OCI-M2 (cell line): ENCODE measurements around the gene RHBDD2.
"Not testable (repeated sequence)": the region's sequence is repeated elsewhere in the genome, so short reads cannot be mapped to it uniquely, and the experiment has no call there.

ENCODE experiments used
- DNase-seq: peaks from one replicate; lab custom pipeline; 2025; ENCODE audit not compliant: unreplicated experiment; lab: John Stamatoyannopoulos, UW

The RHBDD2 gene

DNA sequence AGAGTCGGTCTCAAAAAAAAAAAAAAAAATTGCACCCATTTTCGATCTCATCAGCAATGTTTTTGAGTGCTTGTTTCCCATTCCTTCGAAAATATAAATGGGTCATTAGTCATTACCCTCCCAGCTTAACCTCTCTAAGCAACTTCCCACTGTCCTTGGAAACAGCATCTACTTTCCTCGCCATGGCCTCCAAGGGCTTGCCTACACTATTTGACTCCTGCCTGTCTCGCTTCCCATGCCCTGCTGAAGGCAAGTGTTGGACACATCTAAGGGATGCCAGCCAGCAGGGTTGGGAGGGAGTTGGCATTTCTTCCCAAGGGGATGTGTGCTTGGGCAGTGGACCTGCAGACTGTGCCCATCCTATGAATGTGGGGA, 12.7 kb upstream of the RHBDD2 start:
- DNase-seq: no peak

DNA sequence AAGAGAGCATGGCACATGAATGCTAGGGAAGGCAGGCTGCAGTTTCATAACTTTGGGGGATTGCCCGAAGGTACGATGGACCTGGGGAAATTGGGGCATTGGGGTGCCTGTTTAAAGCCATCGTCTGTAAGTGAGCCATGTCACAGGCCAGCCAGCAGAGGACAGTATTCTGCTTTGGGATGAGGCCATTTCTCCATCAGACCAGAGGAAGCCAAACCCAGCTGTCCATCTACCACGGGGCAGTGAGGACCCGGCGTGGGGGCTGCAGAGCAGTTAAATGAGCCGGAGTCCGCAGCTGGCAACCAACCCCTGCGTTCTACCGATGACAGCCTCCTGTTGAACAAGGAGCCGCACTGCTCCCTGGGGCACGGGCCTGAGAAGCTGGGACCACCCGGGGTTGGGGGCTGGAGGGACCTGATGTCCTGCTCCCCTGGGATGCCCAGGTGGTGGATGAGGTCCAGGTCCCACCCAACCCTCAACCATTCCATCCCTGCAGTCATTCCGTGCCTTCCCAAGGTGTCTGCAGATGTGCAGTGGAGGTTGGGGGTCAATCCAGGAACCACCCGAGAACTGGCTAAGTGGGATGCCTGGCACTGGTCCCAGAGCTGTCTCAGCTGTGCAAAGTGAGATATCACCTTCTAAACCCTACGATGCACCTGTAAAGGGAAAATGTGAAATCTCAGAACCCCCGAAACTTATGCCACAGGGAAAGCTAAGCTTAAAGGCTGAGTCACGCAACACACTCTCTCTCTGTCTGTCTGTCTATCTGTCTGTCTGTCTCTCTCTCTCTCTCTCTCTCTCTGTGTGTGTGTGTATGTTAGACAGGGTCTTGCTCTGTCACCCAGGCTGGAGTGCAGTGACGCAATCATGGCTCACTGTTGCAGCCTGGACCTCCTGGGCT, 12.1 kb upstream of the RHBDD2 start:
- DNase-seq: no peak

DNA sequence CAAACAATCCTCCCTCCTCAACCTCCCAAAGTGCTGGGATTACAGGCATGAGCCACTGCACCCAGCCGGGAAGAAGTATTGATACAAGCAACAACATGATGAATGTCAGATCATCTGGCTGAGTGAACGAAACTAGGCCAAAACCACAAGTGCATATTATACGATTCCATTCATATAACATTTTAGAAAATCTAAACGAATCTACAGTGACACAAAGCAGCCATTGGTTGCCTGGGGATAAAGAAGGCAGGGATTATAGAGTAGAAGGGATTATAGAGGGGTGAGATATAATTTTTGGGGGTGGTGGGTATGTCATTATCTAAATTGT, 11.5 kb upstream of the RHBDD2 start:
- no peak for DNase-seq

DNA sequence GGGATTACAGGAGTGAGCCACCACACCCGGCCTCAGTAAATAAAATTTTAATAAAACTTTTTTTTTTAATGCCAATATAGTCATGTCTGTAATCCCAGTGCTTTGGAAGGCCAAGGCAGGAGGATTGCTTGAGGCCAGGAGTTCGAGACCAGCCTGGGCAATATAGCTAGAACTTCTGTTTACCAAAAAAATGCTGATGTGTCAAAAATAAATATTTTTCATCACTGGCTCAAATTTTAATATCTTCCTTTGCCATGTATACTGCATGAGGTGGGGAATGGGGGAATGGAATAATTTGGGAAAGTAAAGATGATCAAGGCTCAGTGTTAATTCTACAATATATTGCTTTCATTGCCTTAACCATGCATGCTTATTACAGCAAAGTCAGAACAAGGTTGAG, 10.7 kb upstream of the RHBDD2 start:
- no peak for DNase-seq

DNA sequence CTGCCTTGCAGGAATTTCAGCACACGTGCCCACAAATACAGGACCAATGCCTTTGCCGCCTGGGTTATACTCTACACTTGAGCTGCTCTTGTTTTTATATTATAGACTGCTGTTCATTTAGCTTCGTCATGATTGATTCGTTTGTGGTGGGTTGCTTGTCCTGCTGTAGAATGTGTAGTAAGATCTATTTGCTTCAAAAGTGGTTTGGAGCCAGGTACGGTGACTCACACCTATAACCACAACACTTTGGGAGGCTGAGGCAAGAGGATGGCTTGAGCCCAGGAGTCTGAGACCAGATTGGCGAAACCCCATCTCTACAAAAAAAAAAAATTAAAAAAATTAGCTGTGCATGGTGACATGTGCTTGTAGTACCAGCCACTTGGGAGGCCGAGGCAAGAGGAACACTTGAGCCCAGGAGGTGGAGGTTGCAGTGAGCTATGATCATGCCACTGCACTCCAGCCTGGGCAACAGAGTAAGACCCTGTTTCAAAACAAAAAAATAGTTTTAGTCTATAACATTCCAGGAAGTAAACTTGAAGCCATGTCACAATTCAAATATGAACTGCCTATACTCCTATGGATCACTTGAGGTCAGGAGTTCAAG, 9.0 kb upstream of the RHBDD2 start:
- no peak for DNase-seq

DNA sequence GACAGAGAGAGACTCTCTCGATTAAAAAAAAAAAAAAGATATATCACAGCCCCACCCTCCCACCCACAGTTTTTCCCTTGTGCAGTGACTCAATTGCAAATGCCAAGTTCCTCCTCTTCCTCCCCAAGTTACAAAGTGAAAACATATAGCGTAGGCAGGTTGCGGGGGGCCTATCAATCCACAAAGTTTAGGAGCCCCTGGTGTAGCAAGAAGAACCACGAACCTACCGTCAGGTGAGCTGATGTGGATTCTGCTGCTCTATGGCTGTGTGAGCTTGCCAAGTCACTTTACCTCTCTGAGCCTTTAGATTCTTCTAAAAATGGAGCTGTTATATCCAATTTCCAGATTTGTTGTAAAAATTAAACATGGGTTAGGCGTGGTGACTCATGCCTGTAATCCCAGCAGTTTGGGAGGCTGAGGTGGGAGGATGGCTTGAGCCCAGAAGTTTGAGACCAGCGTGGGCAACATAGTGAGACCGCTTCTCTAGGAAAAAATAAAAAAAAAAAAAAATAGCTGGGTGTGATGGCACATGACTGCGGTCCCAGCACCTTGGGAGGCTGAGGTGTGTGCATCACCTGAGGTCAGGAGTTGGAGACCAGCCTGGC, 8.2 kb upstream of the RHBDD2 start:
- no peak for DNase-seq

DNA sequence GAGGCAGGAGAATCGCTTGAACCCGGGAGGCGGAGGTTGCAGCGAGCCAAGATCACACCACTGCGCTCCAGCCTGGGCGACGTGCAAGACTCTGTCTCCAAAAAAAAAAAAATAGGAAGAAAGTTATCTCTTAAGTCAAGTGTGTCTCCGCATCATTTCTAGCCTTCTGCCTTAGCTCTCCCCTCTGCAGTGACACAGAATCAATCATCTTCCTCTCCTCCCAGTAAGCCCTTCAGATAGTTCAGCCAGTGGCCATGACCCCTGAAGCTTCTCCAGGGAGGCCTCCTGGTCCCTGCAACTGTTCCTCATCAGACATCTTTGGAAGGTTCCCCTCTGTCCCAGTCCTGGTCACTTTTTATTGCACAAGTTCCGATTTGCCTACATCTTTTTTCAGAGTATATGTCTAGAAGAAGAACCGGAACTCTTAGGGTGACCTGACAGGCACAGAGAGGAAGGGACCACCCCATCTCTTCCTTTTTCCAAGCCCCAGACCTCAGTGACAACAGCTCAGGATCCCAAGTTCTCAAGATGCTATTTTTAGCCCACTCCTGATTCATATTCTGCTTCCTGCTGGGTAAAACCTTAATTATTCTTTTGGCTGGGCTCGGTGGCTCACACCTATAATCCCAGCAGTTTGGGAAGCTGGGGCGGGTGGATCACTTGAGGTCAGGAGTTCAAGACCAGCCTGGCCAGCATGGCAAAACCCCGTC, 6.6 kb upstream of the RHBDD2 start:
- DNase-seq: no peak

DNA sequence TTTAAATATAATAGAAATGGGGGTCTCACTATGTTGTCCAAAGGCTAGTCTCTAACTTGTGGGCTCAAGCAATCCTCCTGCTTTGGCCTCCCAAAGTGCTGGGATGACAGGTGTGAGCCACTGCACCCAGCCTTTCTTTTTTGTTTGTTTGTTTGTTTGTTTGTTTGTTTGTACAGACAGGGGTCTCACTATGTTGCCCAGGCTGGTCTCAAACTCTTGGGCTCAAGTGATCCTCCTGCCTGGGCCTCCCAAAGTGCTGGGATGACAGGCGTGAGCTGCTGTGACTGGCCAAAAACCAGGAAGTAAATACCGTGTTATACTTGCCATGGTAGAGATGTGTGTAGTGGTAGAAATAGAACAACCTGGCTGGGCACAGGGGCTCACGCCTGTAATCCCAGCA, 4.7 kb upstream of the RHBDD2 start:
- not testable (repeated sequence) for DNase-seq

DNA sequence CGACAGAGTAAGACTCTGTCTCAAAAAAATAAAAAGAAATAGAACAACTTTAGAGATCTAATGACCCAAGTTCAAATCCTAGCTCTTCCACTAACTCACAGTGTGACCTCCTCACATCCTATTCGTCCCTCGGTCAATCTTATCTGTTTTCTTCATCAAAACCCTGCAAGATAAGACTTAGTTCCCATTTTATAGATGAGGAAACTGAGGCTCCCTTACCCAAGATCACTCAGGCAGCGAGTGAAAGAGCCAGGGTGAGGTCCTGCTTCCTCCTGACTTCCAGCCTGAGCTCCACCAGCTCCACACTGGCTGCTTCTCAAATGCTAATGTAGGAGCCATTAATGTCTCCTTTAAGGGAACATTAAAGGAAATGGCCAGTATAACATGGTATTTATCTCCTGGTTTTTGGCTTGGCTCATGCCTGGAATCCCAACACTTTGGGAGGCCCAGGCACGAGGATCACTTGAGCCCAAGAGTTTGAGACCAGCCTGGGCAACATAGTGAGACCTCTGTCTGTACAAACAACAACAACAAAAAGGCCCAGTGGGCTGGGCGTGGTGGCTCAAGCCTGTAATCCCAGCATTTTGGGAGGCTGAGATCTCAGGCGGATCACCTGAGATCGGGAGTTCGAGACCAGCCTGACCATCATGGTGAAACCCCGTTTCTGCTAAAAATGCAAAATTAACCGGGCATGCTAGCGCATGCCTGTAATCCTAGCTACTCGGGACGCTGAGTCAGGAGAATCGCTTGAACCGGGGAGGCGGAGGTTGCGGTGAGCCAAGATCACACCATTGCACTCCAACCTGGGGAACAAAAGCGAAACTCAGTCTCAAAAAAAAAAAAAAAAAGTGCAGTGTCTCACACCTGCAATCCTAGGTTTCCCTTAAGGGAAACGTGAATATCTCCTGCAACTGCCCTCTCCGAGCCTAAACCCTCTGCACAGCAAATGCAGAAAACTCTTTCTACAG, 3.4 kb upstream of the RHBDD2 start:
- no peak for DNase-seq

DNA sequence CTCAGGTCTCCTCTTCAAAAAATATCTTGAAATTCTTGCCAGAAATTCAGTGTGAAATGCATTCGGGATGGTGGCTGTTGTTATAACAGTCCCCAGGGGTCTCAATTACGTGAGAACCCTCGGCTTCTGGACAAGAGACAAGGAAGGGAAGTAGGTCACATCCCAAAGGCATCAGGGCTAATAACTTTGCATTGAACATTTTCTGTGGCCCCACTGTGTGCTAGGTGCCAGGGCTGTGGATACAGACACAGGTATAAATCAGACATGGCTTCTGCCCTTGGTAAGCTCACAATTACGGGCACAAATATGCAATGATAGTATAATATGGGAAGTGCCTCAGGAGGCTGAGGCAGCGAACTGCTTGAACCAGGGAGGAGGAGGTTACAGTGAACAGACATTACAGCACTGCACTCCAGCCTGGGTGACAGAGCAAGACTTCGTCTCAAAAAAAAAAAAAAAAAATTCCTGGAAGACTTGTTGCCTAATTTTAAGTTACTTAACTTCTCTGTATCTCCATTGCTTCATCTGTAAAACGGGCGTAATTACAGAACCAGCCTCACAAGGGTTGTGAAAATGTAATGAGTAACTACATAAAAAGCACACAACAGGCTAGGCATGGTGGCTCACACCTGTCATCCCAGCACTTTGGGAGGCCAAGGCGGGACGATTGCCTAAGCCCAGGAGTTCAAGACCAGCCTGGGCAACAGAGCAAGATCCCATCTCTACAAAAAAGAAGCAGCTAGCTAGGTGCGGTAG, 2.5 kb upstream of the RHBDD2 start:
- DNase-seq: no peak

DNA sequence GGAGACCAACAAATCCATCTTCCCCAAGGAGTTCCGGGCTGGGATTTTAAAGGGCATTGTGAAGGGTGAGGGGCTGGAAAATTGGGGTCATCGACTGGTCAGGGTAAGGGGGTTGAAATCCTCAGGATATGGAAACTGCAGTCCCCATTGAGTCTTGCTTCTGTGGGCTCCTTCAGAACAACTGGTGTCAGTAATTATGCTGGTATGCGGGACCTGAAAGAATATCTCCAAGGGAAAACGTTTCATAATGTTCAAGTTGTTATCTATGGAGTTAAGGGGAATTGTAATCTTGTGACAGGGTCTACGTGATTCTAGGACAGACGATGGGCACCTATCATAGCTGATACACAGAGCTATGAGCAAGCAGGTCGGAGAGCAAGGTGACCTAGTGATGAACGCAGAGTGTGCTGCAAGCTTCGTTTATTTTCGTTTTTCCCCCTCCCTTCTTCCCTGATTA, 494 bp upstream of the RHBDD2 start:
- DNase-seq: no peak

DNA sequence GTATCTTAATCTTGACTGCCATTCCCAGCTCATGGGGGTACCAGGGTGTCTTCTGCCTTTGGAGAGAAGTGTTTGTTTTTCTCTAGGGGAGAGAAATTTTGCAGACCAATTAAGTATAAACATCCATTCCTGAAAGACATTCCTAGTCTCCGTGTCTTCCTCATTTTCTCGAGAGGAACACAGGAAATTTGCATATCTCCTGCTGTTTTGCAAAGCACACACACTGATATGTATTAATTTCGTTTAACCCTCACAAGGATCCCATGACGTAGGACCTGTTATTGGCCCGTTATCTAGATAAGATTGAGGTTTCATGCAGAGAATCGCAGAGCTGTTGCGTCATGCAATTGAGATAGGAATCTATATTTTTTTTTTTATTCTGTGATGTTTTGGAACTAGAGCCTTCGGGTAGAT, 944 bp downstream of the RHBDD2 start:
- no peak for DNase-seq

DNA sequence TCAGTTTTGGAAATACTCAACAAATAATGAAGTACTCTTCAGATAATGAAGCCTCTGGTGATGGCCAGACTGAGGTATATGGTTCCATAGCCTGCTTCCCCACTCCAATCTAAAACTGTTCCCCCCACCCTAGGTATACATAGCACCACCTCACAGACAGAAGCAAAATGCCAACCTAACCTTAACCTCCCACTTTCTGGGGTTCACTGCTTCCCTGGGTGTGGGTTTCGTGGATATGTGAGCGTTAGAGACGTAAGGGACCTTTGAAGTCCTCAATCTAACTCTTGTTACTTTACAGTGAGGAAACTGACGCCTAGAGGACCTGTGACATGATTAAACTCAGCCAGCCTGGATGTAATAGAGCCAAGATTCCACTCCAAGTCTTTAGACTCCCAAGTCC, 1.4 kb downstream of the RHBDD2 start:
- no peak for DNase-seq

DNA sequence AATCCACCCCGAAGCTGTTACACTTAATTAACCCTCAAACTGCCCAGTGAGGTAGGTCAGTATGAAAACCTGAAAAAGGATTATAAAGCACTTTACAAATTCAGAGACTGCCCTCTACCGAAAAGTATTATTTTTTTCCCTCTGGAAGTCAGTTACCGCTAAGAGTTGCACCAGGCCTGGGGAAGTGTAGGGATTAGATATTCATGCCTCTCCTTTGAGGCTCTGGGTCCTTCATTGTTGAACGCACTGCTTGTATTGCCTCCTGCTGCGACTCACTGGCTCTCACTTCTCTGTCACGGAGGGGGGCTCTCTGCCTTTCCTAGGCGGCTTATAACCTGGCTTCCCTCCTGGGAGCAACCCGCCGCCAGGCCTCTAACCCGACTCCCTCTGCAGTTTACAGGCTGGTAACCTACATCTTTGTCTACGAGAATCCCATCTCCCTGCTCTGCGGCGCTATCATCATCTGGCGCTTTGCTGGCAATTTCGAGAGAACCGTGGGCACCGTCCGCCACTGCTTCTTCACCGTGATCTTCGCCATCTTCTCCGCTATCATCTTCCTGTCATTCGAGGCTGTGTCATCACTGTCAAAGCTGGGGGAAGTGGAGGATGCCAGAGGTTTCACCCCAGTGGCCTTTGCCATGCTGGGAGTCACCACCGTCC, 2.7 kb downstream of the RHBDD2 start:
- DNase-seq: no peak

DNA sequence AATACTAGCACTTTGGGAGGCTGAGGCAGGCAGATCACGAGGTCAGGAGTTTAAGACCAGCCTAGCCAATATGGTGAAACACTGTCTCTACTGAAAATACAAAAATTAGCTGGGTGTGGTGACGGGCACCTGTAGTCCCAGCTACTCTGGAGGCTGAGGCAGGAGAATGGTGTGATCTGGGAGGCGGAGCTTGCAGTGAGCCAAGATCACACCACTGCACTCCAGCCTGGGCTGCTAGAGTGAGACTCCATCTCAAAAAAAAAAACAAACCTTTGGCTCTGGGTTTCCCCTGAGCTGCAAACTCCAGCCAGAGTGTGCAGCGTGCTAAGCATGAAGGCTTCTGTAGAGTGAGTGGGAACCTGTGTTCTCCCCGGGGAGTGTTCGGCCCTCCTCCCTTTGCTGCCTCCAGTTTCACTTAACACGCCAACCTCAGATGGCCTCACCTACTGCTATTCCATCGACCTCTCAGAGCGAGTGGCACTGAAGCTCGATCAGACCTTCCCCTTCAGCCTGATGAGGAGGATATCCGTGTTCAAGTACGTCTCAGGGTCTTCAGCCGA, 4.5 kb downstream of the RHBDD2 start:
- not testable (repeated sequence) for DNase-seq

DNA sequence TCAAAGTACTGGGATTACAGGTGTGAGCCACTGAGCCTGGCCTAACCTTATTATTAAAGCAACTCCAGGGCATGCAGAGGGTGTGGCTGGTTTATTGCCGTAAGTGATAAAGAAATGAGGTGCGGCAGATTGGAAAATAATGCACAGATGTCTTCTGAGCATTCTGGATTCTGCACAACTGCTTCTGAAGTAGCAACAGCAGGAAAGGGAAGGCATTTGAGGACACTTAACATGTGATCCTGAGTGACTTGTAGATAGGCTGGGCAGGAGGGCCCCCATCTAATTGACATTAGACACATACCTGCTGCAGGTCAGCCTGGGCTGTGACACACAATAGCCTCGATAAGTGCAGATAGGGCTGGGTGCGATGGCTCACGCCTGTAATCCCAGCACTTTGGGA, 5.6 kb downstream of the RHBDD2 start:
- DNase-seq: no peak

DNA sequence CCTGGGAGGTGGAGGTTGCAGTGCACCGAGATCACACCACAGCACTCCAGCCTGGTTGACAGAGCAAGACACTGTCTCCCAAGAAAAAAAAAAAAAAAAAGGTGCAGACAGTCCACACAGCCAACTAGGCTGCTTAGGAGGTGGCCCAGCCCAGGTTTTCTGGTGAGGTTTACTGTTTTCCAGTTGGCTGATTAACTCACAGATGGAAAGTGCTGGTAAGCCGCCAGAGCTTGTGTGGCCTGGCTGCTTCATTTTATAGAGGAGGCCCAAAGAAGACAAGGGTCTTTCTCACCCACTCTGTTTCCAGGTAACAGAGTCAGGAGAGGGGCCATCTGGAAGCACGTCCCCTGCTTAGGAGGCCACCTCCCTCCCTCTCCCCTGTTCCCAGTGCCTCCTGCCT, 6.2 kb downstream of the RHBDD2 start:
- DNase-seq: no peak

DNA sequence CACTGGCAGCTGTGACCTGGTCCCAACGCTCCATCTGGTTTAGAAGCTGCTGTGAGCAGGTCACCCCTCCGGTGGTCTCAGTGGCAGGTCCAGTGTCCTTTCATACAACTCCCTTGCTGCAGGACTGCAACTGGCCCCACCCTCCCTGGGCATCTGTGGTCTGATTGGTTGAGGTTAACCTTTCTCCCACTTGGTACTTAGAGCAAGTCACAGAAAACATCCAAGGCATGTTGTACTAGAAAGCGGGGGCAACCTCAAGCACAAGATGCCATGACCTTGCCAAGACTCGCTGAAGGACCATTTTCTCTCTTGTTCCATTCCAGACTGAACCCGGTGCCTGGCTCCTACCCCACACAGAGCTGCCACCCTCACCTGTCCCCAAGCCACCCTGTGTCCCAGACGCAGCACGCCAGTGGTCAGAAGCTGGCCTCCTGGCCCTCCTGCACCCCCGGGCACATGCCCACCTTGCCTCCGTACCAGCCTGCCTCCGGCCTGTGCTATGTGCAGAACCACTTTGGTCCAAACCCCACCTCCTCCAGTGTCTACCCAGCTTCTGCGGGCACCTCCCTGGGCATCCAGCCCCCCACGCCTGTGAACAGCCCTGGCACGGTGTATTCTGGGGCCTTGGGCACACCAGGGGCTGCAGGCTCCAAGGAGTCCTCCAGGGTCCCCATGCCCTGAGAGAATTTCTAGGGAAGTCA, 9.0 kb downstream of the RHBDD2 start:
- DNase-seq: no peak
